ENCODE measurements around the gene RHBDL3.

DNA sequence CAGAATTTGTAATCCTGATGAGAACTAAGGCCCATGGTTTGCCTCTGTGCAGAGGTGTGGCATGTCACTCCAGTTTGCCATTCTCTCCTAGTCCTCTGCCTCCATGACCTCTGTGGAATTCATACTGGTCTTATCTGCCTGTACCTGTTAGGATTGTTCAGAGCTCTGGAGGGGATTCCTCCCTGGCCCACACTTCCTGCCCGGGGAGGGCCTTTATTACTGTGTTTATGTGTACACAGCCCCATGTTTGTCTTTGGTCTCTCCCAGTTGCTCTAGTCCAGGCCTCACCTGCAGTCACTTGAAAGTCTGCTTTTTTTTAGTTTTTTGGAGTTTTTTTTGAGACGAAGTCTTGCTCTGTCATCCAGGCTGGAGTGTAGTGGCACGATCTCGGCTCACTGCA, 36.4 kb downstream of the RHBDL3 start:
- TF ChIP-seq, protein P1, sequence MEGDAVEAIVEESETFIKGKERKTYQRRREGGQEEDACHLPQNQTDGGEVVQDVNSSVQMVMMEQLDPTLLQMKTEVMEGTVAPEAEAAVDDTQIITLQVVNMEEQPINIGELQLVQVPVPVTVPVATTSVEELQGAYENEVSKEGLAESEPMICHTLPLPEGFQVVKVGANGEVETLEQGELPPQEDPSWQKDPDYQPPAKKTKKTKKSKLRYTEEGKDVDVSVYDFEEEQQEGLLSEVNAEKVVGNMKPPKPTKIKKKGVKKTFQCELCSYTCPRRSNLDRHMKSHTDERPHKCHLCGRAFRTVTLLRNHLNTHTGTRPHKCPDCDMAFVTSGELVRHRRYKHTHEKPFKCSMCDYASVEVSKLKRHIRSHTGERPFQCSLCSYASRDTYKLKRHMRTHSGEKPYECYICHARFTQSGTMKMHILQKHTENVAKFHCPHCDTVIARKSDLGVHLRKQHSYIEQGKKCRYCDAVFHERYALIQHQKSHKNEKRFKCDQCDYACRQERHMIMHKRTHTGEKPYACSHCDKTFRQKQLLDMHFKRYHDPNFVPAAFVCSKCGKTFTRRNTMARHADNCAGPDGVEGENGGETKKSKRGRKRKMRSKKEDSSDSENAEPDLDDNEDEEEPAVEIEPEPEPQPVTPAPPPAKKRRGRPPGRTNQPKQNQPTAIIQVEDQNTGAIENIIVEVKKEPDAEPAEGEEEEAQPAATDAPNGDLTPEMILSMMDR (IDR thresholded peaks at IDR 0.05), result no peak
- no peak for TF ChIP-seq POLR2A (IDR thresholded peaks at IDR 0.05)

Measured in right lobe of liver (tissue), 4 donors.